Naive thymus-derived CD4-positive, alpha-beta T cell (primary cell): ENCODE measurements around the gene ARFRP1. TPM values are rescaled to one million over a fixed set of nuclear protein-coding genes. Genes with fewer than 3 reads are reported as not detected.
A peak's percentile ranks its signal among the peaks of the same experiment; 100 is the strongest.

Source experiments
- ATAC-seq: fragments of 150-1000 bp; cut with Tn5 transposase; 2 replicates; pipeline ENCODE4 v1.10.0; 2021; ENCODE audit warnings: mild to moderate bottlenecking, moderate library complexity
- CTCF ChIA-PET: fragments of 350-600 bp; sonication (Branson Sonifier 250); formaldehyde crosslinking; loops from one replicate; lab custom pipeline; 2021; ENCODE audit warnings: antibody characterized with exemption; lab: Charles Lee
- POLR2A ChIA-PET: fragments of 350-600 bp; sonication (Branson Sonifier 250); formaldehyde crosslinking; loops from one replicate; lab custom pipeline; 2021; ENCODE audit warnings: antibody characterized with exemption, inconsistent platforms; lab: Charles Lee
- DNase-seq, 9 donors: peaks; one replicate each; pipeline versions ENCODE4 v3.0.0 to v3.0.0-alpha.2; 2020 to 2022; ENCODE audit warnings: mixed read lengths in 1 of 9
- H3K27ac ChIP-seq: one replicate; pipeline ENCODE4 v1.7.0; 2013; ENCODE audit warnings: mild to moderate bottlenecking, low read depth, low read length, moderate library complexity
- H3K27me3 ChIP-seq, 2 donors: one replicate each; pipeline ENCODE4 v1.7.0; 2013; ENCODE audit warnings: low read length in 2 of 2, mild to moderate bottlenecking in 2 of 2, moderate library complexity in 2 of 2; ENCODE audit not compliant: control insufficient read depth in 2 of 2, insufficient read depth in 2 of 2
- H3K36me3 ChIP-seq, 3 experiments: 1 replicate in 2 of 3; 2 replicates in 1 of 3; pipeline ENCODE4 v1.7.0; 2013; ENCODE audit warnings: low read length in 3 of 3, mild to moderate bottlenecking in 3 of 3, moderate library complexity in 1 of 3; ENCODE audit not compliant: insufficient read depth in 3 of 3, control insufficient read depth in 2 of 3
- H3K4me1 ChIP-seq, 2 donors: one replicate each; pipeline ENCODE4 v1.7.0; 2013; ENCODE audit warnings: low read length in 2 of 2, mild to moderate bottlenecking in 2 of 2, moderate library complexity in 1 of 2; ENCODE audit not compliant: control insufficient read depth in 2 of 2, insufficient read depth in 2 of 2
- H3K4me3 ChIP-seq: 2 replicates; pipeline ENCODE4 v1.7.0; 2013; ENCODE audit warnings: mild to moderate bottlenecking, low read length
- H3K9me3 ChIP-seq, 3 experiments: 1 replicate in 2 of 3; 2 replicates in 1 of 3; pipeline ENCODE4 v1.7.0; 2013; ENCODE audit warnings: low read length in 3 of 3; ENCODE audit not compliant: control insufficient read depth in 2 of 3
- H3K27ac Mint-ChIP-seq, 9 donors: one replicate each; pipeline ENCODE4 v1.8.0; 2020 to 2022; ENCODE audit warnings: mixed read lengths in 9 of 9, mild to moderate bottlenecking in 8 of 9, moderate library complexity in 5 of 9, inconsistent platforms in 2 of 9
- H3K27me3 Mint-ChIP-seq, 5 donors: one replicate each; pipeline ENCODE4 v1.8.0; 2021 to 2022; ENCODE audit warnings: mixed read lengths in 5 of 5, mild to moderate bottlenecking in 1 of 5
- H3K36me3 Mint-ChIP-seq, 5 donors: one replicate each; pipeline ENCODE4 v1.8.0; 2020 to 2022; ENCODE audit warnings: mixed read lengths in 5 of 5, mild to moderate bottlenecking in 3 of 5, inconsistent platforms in 1 of 5
- H3K4me1 Mint-ChIP-seq, 7 donors: one replicate each; pipeline ENCODE4 v1.8.0; 2020 to 2022; ENCODE audit warnings: mixed read lengths in 7 of 7, mild to moderate bottlenecking in 3 of 7, inconsistent platforms in 1 of 7
- H3K4me3 Mint-ChIP-seq, 10 donors: one replicate each; pipeline ENCODE4 v1.8.0; 2020 to 2022; ENCODE audit warnings: mild to moderate bottlenecking in 10 of 10, mixed read lengths in 10 of 10, moderate library complexity in 6 of 10, inconsistent platforms in 2 of 10
- H3K9me3 Mint-ChIP-seq, 11 donors: one replicate each; pipeline ENCODE4 v1.8.0; 2020 to 2022; ENCODE audit warnings: mixed read lengths in 11 of 11, mild to moderate bottlenecking in 4 of 11, inconsistent platforms in 1 of 11, moderate library complexity in 1 of 11
- intact Hi-C, 2 donors: fragments of 100-400 bp; cut with micrococcal nuclease; formaldehyde crosslinking; loops; one replicate each; pipeline ENCODE4 v1.15.1; 2023
- polyA plus RNA-seq, 2 donors: library from polyadenylated mRNA; unstranded; fragments of 300-500 nt; fragmentation: Illumina TruSeq; gene quantifications; one replicate each; pipeline ENCODE4 v1.2.3, GENCODE V29; 2021
- total RNA-seq, 6 experiments: library from RNA in 5 of 6; stranded (reverse) in 5 of 6; gene quantifications; 1 replicate in 5 of 6; 2 replicates in 1 of 6; pipeline ENCODE4 v1.2.3 and lab custom pipeline; 2021 to 2026

The ARFRP1 gene
- total and polyA plus RNA-seq, 7 experiments from 2014 or later = 55.4 to 108 (median 89.1) TPM

DNA sequence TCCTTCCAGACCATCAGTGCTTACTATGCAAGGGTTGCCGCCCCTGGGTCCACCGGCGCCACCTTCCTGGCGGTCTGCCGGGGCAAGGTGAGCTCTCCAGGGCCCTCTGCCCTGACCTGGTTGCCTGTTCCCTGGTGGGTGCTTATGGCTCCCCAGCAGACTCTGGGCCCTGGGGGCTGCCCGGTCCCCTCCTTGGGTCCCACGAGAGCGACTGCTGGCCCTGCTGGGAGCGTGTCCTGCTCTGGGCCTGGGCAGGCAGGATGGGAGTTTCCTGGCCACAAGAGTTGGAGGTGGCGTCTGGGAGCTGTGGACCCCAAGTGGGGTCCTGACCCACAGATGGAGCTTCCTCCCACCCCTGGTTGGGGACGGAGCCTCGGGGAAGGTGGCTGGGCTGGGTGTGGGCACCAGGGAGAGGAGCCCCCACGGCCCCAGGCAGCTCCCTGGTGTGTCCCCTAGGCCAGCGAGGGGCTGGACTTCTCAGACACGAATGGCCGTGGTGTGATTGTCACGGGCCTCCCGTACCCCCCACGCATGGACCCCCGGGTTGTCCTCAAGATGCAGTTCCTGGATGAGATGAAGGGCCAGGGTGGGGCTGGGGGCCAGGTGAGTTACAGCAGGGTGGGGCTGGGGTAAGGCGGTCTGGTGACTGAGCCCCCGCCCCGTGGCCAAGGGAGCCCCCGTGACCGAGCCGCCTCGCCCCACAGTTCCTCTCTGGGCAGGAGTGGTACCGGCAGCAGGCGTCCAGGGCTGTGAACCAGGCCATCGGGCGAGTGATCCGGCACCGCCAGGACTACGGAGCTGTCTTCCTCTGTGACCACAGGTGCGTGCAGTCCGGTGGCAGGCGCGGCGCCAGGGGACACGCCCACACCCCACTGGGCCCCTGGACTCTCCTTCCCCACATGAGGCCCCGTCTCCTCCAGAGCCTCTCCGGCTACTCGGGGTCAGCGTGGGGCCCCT lies 18.5 kb downstream of the ARFRP1 start:
- peaks cover 0 to 10% (median 0%) of the 10 kb centered on the region in 5 donors for H3K36me3 Mint-ChIP-seq
- Histone ChIP-seq H3K36me3 (peaks cover 0 to 2% (median 0%) of the 10 kb centered on the region in 3 experiments), H3K9me3 (no peaks in the 10 kb centered on the region), H3K4me1 (peaks cover 0 to 16% of the 10 kb centered on the region in 2 donors), H3K27me3 (no peaks in the 10 kb centered on the region), H3K27ac (no peak overlapping the region), H3K4me3 (no peak overlapping the region)
- H3K4me3 Mint-ChIP-seq = peak overlapping the region in 1 of 10 donors; percentile 6
- DNase-seq = no peak
- ATAC-seq = no peak
- H3K9me3 Mint-ChIP-seq = peaks cover 0 to 5% (median 0%) of the 10 kb centered on the region in 11 donors
- H3K4me1 Mint-ChIP-seq = peaks cover 0 to 16% (median 5%) of the 10 kb centered on the region in 7 donors
- intact Hi-C loops = no loop called here
- ChIA-PET POLR2A (interaction anchor here (1.0 to 1.5 kb wide), 3 partner anchors 9 to 13 kb away, joined by 3 to 6 read pairs (median 3); no protein-coding TSS in a partner anchor), CTCF (no interaction called here)
- peaks cover 0 to 2% (median 0%) of the 10 kb centered on the region in 5 donors for H3K27me3 Mint-ChIP-seq
- H3K27ac Mint-ChIP-seq = no peak overlapping the region

DNA sequence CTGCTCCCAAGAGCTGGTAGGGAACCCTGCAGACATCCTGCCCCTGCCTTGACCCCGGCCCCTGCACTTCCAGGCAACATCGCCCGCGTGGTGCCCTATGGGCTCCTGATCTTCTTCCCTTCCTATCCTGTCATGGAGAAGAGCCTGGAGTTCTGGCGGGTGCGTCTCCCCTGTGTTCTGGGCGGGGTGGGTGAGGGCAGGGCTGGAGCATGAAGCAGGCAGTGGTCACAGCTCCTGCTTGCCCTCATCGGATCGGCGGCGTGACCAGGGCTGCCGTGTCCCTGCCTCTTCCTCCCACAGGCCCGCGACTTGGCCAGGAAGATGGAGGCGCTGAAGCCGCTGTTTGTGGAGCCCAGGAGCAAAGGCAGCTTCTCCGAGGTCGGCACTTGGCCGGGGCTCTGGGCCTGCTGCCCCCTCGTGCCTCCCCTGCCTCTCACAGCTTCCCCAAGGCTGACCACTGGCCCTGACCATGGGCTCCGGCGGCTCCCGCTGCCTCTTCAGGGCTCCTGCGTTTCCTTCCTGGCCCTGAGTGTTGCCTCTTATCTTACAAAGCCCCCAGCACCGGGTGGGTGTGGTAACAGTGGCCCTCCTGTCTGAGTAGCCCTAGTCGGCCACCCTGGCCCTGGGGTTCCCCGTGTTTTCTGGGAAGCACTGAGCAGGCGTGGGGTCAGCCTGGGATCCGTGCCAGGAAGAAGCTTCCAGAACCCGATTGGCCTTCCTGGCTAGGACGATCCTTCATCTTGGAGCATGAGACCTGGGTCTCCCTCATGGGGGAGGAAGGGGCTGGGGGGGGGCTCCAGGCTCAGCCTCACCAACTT lies 19.3 kb downstream of the ARFRP1 start:
- intact Hi-C loops = no loop called here
- no peak for ATAC-seq
- CTCF ChIA-PET = no interaction called here

DNA sequence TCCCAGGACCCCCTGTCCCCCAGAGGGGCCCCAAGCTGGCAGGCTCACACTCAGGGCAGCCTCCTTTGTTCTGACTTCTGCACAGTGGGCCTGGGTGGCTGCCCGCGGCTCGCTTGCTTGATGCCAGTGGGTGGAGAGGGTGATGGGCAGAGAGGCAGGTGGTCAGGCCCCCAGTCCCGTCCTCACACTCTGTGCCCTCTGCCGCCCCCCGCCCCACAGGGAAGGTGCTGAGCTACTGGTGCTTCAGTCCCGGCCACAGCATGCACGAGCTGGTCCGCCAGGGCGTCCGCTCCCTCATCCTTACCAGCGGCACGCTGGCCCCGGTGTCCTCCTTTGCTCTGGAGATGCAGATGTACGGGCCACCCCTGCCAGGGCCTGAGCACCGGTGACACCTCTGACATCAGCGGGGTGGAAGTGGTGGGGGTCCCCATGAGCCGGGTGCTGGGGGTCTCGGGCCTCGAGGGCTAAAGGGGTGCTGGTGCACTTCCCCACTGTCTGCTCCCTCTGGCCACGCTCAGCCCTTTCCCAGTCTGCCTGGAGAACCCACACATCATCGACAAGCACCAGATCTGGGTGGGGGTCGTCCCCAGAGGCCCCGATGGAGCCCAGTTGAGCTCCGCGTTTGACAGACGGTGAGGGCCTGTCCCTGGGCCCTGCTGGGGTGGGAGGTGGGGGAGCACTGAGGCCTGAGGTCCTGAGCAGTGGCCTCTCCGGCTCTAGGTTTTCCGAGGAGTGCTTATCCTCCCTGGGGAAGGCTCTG lies 20.2 kb downstream of the ARFRP1 start:
- H3K27ac Mint-ChIP-seq = no peak overlapping the region
- H3K27me3 Mint-ChIP-seq = no peaks in the 10 kb centered on the region
- Histone ChIP-seq H3K9me3 (no peaks in the 10 kb centered on the region), H3K36me3 (no peaks in the 10 kb centered on the region), H3K4me1 (peaks cover 0 to 16% of the 10 kb centered on the region in 2 donors), H3K4me3 (no peak overlapping the region), H3K27ac (no peak overlapping the region), H3K27me3 (no peaks in the 10 kb centered on the region)
- ATAC-seq = no peak
- H3K36me3 Mint-ChIP-seq = peaks cover 0 to 4% (median 0%) of the 10 kb centered on the region in 5 donors
- CTCF ChIA-PET = no interaction called here
- peaks cover 0 to 13% (median 5%) of the 10 kb centered on the region in 7 donors for H3K4me1 Mint-ChIP-seq
- H3K9me3 Mint-ChIP-seq = peaks cover 0 to 3% (median 0%) of the 10 kb centered on the region in 11 donors
- no peak for DNase-seq
- POLR2A ChIA-PET = interaction anchor here (0.5 to 1.5 kb wide), 3 partner anchors 10 to 119 kb away, joined by 3 to 6 read pairs (median 3); no protein-coding TSS in a partner anchor
- peak overlapping the region in 2 of 10 donors; percentile 16 to 34 for H3K4me3 Mint-ChIP-seq
- intact Hi-C loops = no loop called here

More for the DNA sequence above, 19.3 kb downstream of the ARFRP1 start:
- Mint-ChIP-seq H3K27ac (no peak overlapping the region), H3K4me3 (peak overlapping the region in 1 of 10 donors; percentile 6), H3K36me3 (peaks cover 0 to 4% (median 0%) of the 10 kb centered on the region in 5 donors), H3K27me3 (no peaks in the 10 kb centered on the region), H3K9me3 (peaks cover 0 to 3% (median 0%) of the 10 kb centered on the region in 11 donors), H3K4me1 (peaks cover 0 to 13% (median 5%) of the 10 kb centered on the region in 7 donors)
- Histone ChIP-seq H3K27me3 (no peaks in the 10 kb centered on the region), H3K4me1 (peaks cover 0 to 16% of the 10 kb centered on the region in 2 donors), H3K36me3 (no peaks in the 10 kb centered on the region), H3K4me3 (no peak overlapping the region), H3K9me3 (no peaks in the 10 kb centered on the region), H3K27ac (no peak overlapping the region)
- no peak for DNase-seq
- POLR2A ChIA-PET = interaction anchor here (1.0 to 1.5 kb wide), 2 partner anchors 10 to 13 kb away, joined by 3 to 6 read pairs; no protein-coding TSS in a partner anchor

DNA sequence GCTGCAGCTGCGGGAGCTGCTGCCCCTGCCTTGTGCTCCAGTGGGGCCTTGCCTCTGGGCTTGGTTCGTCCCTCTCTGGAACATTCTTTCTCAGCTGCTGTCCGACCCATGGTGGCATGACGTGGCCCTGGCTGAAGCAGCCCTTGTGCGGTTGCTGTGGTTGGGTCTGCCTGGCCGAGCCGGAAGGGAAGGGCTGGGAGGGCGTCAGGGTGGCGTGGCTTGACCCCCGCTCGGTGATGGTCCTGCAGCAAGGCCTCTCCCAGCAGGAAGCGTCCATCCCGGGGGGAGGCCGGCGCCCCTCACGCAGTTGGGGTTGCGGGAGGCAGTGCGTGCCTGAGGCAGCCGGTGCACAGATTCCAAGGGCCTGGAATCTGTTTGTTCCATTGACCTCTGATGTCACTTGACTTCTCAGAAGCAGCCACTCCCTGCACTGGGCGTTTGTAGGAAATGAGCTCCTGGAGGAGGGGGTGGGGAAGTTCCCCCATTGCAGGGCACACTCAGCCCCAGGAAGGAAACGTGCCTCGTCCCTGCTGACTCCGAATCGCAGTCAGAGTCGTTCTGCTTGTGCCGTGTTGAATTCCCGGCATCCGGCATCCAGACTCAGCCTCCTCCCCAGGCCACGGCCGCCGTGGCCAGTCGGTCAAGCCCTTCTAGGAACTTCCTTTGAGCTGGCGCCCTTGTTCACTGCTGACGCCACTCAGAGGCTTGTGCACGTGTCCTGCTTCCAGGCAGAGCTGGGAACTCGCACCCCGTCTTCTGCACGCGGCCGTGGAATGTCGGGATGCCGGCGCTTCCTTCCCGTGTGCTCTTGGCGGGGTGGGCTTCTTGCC lies 21.1 kb downstream of the ARFRP1 start:
- Histone ChIP-seq H3K27me3 (no peaks in the 10 kb centered on the region), H3K4me1 (peaks cover 0 to 16% of the 10 kb centered on the region in 2 donors), H3K36me3 (no peaks in the 10 kb centered on the region), H3K4me3 (no peak overlapping the region), H3K27ac (no peak overlapping the region), H3K9me3 (no peaks in the 10 kb centered on the region)
- Mint-ChIP-seq H3K4me3 (peak overlapping the region in 5 of 10 donors; percentile 13 to 33 (median 33)), H3K27me3 (no peaks in the 10 kb centered on the region), H3K4me1 (peaks cover 0 to 13% (median 5%) of the 10 kb centered on the region in 7 donors), H3K27ac (no peak overlapping the region), H3K9me3 (no peaks in the 10 kb centered on the region), H3K36me3 (no peaks in the 10 kb centered on the region)
- ATAC-seq (peak; percentile 79), DNase-seq (peak in 2 of 9 donors; percentile 30 to 46)
- intact Hi-C loops = no loop called here
- POLR2A ChIA-PET = interaction anchor here (0.5 to 1.5 kb wide), 2 partner anchors 11 to 118 kb away, joined by 3 read pairs; no protein-coding TSS in a partner anchor
- CTCF ChIA-PET = no interaction called here

DNA sequence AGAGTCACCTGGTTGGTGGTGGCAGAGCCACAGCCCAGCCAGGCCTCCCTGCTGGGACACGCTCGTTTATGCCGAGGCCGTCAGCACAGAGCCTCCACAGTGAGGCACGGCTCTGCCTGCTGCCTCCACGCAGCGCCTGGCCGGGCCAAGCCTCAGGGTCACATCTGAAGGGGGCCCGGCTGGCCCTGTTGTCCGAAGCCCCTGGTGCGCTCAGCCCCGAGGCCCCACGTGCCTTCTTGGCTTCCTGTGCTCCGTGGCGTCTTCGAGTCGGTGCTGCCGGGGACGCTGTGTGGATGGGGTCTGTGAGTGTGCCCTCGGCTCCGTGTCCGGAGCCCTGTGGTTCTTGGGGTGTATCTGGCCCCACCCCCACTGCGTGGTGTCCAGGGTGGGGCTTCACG lies 21.7 kb downstream of the ARFRP1 start:
- Mint-ChIP-seq H3K36me3 (no peaks in the 10 kb centered on the region), H3K27me3 (no peaks in the 10 kb centered on the region), H3K4me3 (peak overlapping the region in 1 of 10 donors; percentile 33), H3K27ac (no peak overlapping the region), H3K9me3 (no peaks in the 10 kb centered on the region), H3K4me1 (peaks cover 0 to 10% (median 5%) of the 10 kb centered on the region in 7 donors)
- ChIA-PET CTCF (no interaction called here), POLR2A (no interaction called here)
- intact Hi-C loops = no loop called here
- no peaks in the 10 kb centered on the region for H3K36me3 ChIP-seq
- no peaks in the 10 kb centered on the region for H3K9me3 ChIP-seq
- peaks cover 0 to 16% of the 10 kb centered on the region in 2 donors for H3K4me1 ChIP-seq
- H3K4me3 ChIP-seq = no peak overlapping the region
- no peak overlapping the region for H3K27ac ChIP-seq
- ATAC-seq = no peak
- H3K27me3 ChIP-seq = no peaks in the 10 kb centered on the region
- no peak for DNase-seq
